Stimulated activated CD8-positive, alpha-beta memory T cell treated with anti-CD3 and anti-CD28 coated beads, Interleukin-15, amount 100 ng/mL, for 24 hours (primary cell): Measurements from ENCODE around the gene ANXA5.
"Not testable (repeated sequence)": the region's sequence is repeated elsewhere in the genome, so short reads cannot be mapped to it uniquely, and the experiment has no call there.

ENCODE experiments used
- DNase-seq: peaks from one replicate; pipeline ENCODE4 v3.0.0-alpha.2; 2020; ENCODE audit warnings: low read depth

The ANXA5 gene

GRCh38 chr4:121696581-121697461, at the start of gene ANXA5:
TSS of gene ANXA5 (minus strand) at chr4:121696980. CDS start at chr4:121696589, 391 bp downstream.
- peak; percentile 44 for DNase-seq

GRCh38 chr4:121742794-121743193, 46.0 kb upstream of the ANXA5 start:
- DNase-seq, result no peak

GRCh38 chr4:121741751-121742150, 45.0 kb upstream of the ANXA5 start:
- no peak for DNase-seq

GRCh38 chr4:121740796-121741409, 44.1 kb upstream of the ANXA5 start:
- DNase-seq, result no peak

GRCh38 chr4:121739575-121739974, 42.8 kb upstream of the ANXA5 start:
- DNase-seq, result no peak

- DNase-seq, result no peak
Measured at GRCh38 chr4:121738780-121739535, 42.2 kb upstream of the ANXA5 start.

GRCh38 chr4:121737846-121738554, 41.2 kb upstream of the ANXA5 start:
- DNase-seq, result no peak

GRCh38 chr4:121736735-121737351, 40.1 kb upstream of the ANXA5 start:
- no peak for DNase-seq

GRCh38 chr4:121734571-121734970, 37.8 kb upstream of the ANXA5 start:
- no peak for DNase-seq

- no peak for DNase-seq
Measured at GRCh38 chr4:121733942-121734341, 37.2 kb upstream of the ANXA5 start.

- not testable (repeated sequence) for DNase-seq
Measured at GRCh38 chr4:121729753-121730152, 33.0 kb upstream of the ANXA5 start.

- DNase-seq, result no peak
Measured at GRCh38 chr4:121728798-121729226, 32.0 kb upstream of the ANXA5 start.

- DNase-seq, result no peak
Measured at GRCh38 chr4:121728066-121728465, 31.3 kb upstream of the ANXA5 start.

GRCh38 chr4:121726642-121727268, 30.0 kb upstream of the ANXA5 start:
- DNase-seq, result no peak

- no peak for DNase-seq
Measured at GRCh38 chr4:121724671-121725070, 27.9 kb upstream of the ANXA5 start.

GRCh38 chr4:121721700-121722099, 24.9 kb upstream of the ANXA5 start:
- DNase-seq, result no peak

- DNase-seq, result no peak
Measured at GRCh38 chr4:121720109-121720508, 23.3 kb upstream of the ANXA5 start.

- no peak for DNase-seq
Measured at GRCh38 chr4:121717680-121718237, 21.0 kb upstream of the ANXA5 start.

- no peak for DNase-seq
Measured at GRCh38 chr4:121714548-121714947, 17.8 kb upstream of the ANXA5 start.

GRCh38 chr4:121712783-121713182, 16.0 kb upstream of the ANXA5 start:
- DNase-seq, result no peak
